ENCODE data around the gene NRL. TPM values are rescaled to one million over a fixed set of nuclear protein-coding genes. Genes with fewer than 3 reads are reported as not detected.
A peak's percentile ranks its signal among the peaks of the same experiment; 100 is the strongest.

Gene NRL
- total RNA-seq, 2 donors from 2014 or later, result 4.3 to 4.7 TPM

DNA sequence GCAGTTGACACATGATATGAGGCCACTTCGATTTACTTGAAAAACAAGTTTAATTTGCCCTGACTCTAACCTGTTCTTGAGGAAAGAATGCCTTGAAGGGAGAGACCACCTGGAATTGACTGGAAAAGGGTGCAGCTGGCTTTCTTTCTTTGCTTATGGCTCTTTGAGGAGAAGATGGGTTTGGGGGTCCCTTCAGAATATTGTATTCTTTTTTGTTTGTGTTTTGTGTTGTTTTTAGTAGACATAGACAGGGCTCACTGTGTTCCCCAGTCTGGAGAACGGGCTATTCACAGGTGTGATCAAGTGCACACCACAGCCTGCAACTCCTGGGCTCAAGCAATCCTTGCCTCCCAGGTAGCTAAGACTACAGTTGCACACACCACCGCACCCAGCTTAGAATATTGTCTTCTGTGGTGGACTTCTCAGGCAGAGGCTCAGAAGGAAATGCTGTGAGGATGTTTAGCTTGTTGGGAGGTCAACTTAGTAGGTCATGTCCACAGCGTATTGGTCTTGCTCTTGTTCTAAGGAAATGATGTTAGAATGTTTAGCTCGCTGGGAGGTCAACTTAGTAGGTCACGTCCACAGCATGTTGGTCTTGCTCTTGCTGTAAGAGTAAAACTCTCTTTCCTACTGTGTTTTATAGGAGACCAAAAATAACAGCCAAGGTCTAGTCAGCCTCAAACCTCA is 1.5 kb upstream of the NRL start:
- DNase-seq (ENCODE audit: low spot score), result no peak
- H3K4me3 ChIP-seq, result peak overlapping the region; percentile 62 to 69
- peaks cover 11 to 22% of the 10 kb centered on the region in 2 donors for H3K36me3 ChIP-seq
- intact Hi-C loops (cut with DNase I), result no loop called here
- H3K4me1 ChIP-seq (replicated peaks), result peaks cover 4% of the 10 kb centered on the region
- H3K9me3 ChIP-seq, result no peaks in the 10 kb centered on the region
- WGBS, result 72% methylated on average over 6 of the region's 6 CpGs
- no peaks in the 10 kb centered on the region for H3K27me3 ChIP-seq (replicated peaks; ENCODE audit: insufficient read depth)
- no peak for TF ChIP-seq POLR2AphosphoS5 (IDR thresholded peaks at IDR 0.05)
- H3K27ac ChIP-seq, result peak overlapping the region; percentile 99

GRCh38 chr14:24115422-24116127 is 826 bp upstream of the NRL start:
- peak overlapping the region; percentile 99 for H3K27ac ChIP-seq
- peaks cover 6 to 15% of the 10 kb centered on the region in 2 donors for H3K36me3 ChIP-seq
- intact Hi-C loops (cut with DNase I), result loop anchor here (2.0 kb wide), 2 partner anchors 21 to 25 kb away; partner anchors contain the start of genes EMC9 and PCK2

DNA sequence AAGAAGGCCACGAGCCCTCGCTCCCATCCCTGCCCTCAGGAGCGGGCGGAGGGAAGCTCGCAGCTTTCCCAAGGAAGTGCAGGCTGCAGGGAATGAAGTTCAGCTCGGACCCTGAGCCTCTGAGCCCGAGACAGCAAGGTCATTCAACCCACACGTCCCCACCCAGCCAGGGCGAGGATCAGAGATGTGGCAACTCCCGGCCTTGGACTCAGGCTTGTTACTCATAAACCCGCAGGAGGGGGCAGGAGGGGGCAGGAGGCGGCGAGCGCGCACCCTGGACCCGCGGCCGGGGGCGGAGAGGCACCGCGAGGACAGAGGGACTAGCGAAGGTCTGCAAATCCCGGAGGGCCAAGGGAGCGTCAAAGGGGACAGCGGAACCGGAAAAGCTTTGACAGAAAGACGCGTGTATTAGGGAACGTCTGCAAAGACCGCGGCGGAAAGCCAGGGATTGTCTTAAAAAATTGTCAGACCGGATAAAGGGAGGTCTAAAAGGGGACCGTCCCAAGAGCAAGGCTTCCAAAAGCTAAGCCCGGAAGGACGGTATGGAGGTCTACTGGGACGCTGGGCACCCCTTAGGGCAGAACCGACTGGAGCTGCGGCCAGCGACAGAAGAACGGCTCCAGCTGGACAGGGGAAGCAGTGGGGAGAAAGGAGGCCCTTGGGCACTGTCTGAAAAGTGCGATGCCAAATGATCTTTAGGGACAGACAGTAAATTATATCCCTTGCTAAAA is 783 bp downstream of the NRL start:
- WGBS, result under 1% methylated on average over 42 of the region's 42 CpGs
- peak; percentile 75 for DNase-seq (ENCODE audit: low spot score)
- TF ChIP-seq POLR2A (IDR thresholded peaks at IDR 0.05) (peak; percentile 26), POLR2AphosphoS5 (IDR thresholded peaks at IDR 0.05) (no peak)
- TF ChIP-seq, protein P1, sequence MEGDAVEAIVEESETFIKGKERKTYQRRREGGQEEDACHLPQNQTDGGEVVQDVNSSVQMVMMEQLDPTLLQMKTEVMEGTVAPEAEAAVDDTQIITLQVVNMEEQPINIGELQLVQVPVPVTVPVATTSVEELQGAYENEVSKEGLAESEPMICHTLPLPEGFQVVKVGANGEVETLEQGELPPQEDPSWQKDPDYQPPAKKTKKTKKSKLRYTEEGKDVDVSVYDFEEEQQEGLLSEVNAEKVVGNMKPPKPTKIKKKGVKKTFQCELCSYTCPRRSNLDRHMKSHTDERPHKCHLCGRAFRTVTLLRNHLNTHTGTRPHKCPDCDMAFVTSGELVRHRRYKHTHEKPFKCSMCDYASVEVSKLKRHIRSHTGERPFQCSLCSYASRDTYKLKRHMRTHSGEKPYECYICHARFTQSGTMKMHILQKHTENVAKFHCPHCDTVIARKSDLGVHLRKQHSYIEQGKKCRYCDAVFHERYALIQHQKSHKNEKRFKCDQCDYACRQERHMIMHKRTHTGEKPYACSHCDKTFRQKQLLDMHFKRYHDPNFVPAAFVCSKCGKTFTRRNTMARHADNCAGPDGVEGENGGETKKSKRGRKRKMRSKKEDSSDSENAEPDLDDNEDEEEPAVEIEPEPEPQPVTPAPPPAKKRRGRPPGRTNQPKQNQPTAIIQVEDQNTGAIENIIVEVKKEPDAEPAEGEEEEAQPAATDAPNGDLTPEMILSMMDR (IDR thresholded peaks at IDR 0.05), result no peak
- Histone ChIP-seq H3K27ac (peak overlapping the region; percentile 99), H3K36me3 (peaks cover 2 to 7% of the 10 kb centered on the region in 2 donors), H3K4me3 (peak overlapping the region; percentile 62 to 69), H3K9me3 (no peaks in the 10 kb centered on the region), H3K27me3 (replicated peaks; ENCODE audit: insufficient read depth) (no peaks in the 10 kb centered on the region), H3K4me1 (replicated peaks) (peaks cover 4% of the 10 kb centered on the region)
- intact Hi-C loops (cut with DNase I), result loop anchor here (2.0 kb wide), 2 partner anchors 19 to 27 kb away; partner anchors contain the start of genes EMC9 and PCK2

More at GRCh38 chr14:24115422-24116127, 826 bp upstream of the NRL start:
- peak overlapping the region; percentile 62 to 69 for H3K4me3 ChIP-seq
- peaks cover 4% of the 10 kb centered on the region for H3K4me1 ChIP-seq (replicated peaks)
- H3K9me3 ChIP-seq, result no peaks in the 10 kb centered on the region
- H3K27me3 ChIP-seq (replicated peaks; ENCODE audit: insufficient read depth), result no peaks in the 10 kb centered on the region
- WGBS, result 2% methylated on average over 14 of the region's 14 CpGs
- TF ChIP-seq, protein P1 (IDR thresholded peaks at IDR 0.05), result no peak
- TF ChIP-seq POLR2AphosphoS5 (IDR thresholded peaks at IDR 0.05) (no peak), POLR2A (IDR thresholded peaks at IDR 0.05) (no peak)
- DNase-seq (ENCODE audit: low spot score), result no peak

DNA sequence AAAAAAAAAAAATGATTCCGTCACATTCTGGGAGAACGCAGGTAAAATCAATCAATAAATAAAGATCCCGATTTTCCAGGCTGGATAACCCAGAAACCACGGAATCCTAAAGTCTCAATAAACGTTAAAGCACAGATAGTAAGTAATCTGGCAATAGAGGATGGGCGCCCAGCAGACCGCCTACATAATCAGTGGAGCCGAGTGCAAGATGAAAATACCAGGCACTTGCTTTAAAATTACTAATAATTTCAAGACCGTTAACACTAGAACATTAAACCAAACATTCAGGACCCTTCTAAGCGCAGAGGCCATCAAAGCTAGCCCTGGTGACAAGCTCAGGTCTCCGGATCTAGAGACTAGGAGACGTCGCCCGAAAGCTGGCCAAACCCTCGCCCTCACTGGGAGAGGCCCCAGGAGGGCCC is 1.4 kb downstream of the NRL start:
- intact Hi-C loops (cut with DNase I), result no loop called here
- Histone ChIP-seq H3K27me3 (replicated peaks; ENCODE audit: insufficient read depth) (no peaks in the 10 kb centered on the region), H3K27ac (peak overlapping the region; percentile 99), H3K9me3 (no peaks in the 10 kb centered on the region), H3K4me3 (peak overlapping the region; percentile 62 to 69), H3K36me3 (peaks cover 0 to under 1% of the 10 kb centered on the region in 2 donors), H3K4me1 (replicated peaks) (peaks cover 4% of the 10 kb centered on the region)
- TF ChIP-seq, protein P1 (IDR thresholded peaks at IDR 0.05), result no peak
- TF ChIP-seq POLR2AphosphoS5 (IDR thresholded peaks at IDR 0.05), result no peak
- TF ChIP-seq POLR2A (IDR thresholded peaks at IDR 0.05), result no peak
- no peak for DNase-seq (ENCODE audit: low spot score)
- WGBS, result 11% methylated on average over 15 of the region's 15 CpGs

DNA sequence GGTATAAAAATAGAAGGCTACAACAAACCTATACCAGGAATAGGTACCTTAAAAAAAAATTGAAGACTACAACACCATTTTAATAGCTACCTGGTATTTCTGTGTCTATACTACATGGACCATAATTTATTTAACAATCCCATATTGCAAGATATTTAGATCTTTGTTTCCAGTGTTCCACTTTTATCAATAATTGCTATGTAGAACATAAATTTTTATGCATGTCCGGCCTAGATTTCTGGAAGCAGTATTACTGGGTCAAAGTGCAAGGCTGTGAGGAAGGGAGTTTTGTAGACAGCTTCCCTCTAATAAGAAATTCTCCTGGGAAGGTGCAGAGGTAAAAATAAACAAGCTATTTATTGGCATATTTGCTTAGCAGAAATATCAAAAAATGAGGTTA is 4.2 kb downstream of the NRL start:
- intact Hi-C loops (cut with DNase I), result no loop called here
- 48% methylated on average over 1 of the region's 1 CpG for WGBS

More for the DNA sequence above, 4.2 kb downstream of the NRL start:
- TF ChIP-seq, protein P1 (IDR thresholded peaks at IDR 0.05), result no peak
- TF ChIP-seq POLR2A (IDR thresholded peaks at IDR 0.05), result no peak
- no peak for TF ChIP-seq POLR2AphosphoS5 (IDR thresholded peaks at IDR 0.05)
- DNase-seq (ENCODE audit: low spot score), result no peak
- Histone ChIP-seq H3K4me1 (replicated peaks) (no peaks in the 10 kb centered on the region), H3K4me3 (no peak overlapping the region), H3K27me3 (replicated peaks; ENCODE audit: insufficient read depth) (no peaks in the 10 kb centered on the region), H3K27ac (no peak overlapping the region), H3K9me3 (no peaks in the 10 kb centered on the region), H3K36me3 (no peaks in the 10 kb centered on the region)
